HG02870 (cell line): ENCODE data around the gene FRMD8.

ENCODE experiments used
- ATAC-seq: cut with Tn5 transposase; IDR thresholded peaks from one replicate; pipeline ENCODE4 v1.9.1; 2021; ENCODE audit warnings: mild to moderate bottlenecking, moderate library complexity; ENCODE audit not compliant: unreplicated experiment

Gene FRMD8

DNA sequence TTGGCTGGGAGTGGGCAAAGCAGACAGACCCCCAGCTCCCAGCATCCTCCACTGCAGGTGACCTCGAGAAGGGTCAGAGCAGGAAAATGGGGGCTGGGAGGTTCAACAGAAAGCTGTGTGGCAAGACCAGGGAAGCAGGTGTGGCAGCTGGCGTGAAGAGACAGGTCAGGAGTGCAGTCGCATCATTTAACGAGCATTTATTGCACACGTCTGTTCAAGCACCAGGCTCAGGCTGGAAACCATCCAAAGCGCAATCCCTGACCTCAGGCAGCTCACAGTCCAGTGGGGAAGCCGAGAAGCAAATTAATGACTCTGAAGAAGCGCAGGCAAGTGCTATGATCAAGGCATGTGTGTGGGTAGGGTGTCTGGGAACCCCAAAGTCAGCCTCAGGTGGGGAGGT lies 11.4 kb upstream of the FRMD8 start:
- no peak for ATAC-seq

DNA sequence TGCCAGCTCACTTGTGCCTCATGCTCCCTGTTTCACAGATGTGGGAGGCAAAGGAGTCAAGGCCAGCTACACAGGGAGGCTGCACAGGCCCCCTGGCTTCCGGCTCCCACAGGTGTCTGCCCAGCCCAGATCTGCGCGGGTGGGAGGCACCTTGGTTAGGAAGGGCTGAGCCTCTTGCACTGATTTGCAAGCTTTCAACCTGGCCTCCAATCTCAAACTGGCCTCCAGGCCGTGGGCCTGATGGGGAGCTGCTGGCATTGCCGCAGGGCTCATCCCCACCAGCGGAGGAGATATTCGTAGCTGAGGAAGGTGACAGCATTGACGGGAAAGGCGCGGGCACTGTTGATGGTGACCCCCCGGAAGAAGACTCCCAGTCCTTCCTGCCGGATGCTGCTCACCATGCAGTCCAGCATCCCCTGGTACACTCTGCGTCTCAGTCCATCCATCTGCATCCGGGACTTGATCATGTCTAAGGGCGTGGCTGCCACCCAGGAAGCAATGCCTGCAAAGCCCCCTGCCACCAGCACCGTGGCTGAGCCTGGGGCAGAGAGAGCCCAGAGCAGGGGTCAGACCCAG lies 10.2 kb upstream of the FRMD8 start:
- no peak for ATAC-seq

DNA sequence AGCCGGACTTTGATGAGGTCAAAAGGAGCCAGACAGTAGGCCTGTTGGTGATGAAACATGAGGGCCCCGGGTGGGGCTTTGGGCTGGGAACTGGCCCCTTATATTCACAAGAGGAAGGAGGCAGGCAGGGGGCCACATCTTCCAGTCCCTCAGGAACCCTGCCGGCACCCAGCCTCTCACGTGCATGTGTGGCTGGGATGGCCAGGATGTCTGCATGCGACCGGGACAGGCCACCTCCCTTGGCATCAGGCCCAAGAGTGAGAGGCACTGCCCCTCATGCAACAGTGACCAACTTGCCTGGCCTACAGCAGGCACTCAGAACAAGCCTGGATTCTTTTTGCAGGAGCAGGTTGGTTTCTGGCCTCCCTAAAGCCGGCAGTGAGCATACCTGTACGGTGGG lies 9.4 kb upstream of the FRMD8 start:
- ATAC-seq = no peak

DNA sequence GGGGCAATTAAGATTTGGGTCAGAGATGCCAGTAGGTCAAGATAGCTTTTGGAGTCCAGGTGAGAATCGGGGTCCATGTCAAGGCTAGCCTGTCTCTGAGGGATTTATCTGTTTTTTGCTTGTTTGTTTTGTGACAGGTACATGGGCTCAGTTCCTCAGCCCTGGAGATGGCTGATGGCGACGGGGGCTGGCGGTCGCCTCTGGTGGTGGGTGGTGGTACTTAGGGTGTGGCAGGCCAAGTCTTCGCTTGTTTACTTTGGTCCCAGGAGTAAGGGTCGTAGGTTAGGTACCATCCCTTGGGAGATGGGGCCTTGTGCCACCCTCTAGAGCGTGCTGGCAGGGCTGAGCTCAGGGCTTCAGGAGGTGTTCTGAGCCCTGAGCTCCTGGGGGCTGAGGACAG lies 8.7 kb upstream of the FRMD8 start:
- no peak for ATAC-seq

DNA sequence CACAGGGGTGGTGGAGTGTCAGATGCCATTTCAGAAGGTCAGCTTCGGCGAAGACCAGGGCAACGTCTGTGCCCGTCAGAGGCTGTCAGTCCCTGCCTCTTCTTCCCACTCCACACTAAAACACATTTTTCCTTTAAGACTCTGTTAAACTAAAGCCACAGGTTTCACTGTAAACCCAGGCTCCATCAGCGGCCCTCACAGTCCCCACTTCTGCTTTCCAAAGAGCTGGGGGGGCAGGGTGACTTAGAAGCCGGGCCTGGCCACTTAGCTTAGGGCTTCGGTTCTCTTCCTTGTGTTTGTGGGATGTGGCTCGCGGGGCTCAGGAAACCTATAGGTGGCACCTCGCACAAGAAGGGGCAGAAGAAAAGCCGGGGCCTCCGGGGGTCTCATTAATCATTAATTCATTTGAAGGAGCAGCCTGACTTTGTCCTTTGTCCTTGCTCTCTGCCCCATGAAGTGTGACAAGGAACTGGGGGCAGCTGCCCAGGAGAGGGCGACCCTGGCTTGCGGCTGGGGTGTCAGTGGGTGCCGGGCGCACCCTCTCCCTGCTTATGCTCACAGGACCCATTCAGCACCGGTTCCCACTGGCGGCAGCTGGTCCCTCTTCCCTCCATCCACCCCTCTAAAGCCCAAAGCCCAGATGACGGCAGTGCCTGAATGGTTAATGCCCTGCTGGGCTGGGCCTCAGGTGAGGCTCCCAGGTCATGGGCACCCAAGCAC lies 8.1 kb upstream of the FRMD8 start:
- ATAC-seq = no peak

DNA sequence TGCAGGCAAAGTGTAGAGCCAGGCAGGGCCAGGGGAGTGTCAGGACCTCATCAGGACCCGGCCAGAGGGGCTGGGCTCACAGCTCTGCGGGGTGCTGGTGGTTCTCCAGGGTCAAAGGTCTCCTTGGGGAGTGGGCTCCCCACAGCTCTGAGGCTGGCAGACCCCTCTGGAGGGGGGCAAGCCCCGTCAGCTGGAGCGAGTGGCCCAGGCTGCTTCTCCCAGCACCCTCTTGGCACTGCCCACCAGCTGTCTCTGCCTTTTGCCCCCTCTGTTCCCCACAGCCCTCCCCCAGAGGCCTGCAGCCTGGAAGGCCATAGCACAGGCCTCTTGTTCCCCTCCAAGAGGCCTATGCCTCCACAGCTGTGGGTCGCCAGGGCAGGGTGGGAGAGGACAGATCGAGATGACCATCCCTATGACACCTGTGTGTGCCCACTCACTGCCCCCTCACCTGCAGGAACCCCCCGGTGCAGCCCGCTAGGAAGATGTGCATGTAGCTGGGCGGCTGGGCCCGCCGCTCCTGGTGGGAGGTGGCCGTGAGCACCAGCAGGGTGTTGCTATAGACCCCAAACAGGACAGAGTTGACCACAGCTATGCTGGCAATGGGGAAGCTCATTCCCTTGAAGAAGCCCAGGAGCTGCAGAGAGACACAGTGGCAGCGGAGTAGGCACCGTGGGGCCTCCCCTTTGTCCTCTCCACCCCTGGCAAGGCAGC lies 7.4 kb upstream of the FRMD8 start:
- ATAC-seq = no peak

GRCh38 chr11:65379698-65380459 lies 6.6 kb upstream of the FRMD8 start:
- no peak for ATAC-seq

GRCh38 chr11:65380460-65381119 lies 5.8 kb upstream of the FRMD8 start:
- ATAC-seq = no peak

DNA sequence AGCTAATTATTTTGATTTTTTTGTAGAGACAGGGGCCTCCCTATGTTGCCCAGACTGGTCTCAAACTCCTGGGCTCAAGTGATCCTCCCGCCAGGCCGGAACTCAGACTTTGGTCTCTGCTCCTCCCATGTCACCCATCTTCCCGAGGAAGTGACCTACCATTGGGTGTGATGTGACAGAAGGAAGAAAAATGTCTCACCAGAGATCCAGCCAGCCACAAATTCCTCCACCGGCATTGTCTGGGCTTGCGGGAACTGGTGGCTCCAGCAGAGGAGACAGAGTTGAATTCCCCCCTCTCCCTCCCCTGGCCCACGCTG lies 4.8 kb upstream of the FRMD8 start:
- no peak for ATAC-seq

GRCh38 chr11:65382033-65382803 lies 4.2 kb upstream of the FRMD8 start, which contains the start of gene SLC25A45:
TSS of gene SLC25A45 (minus strand) at chr11:65382646. CDS start at chr11:65381951, 695 bp downstream.
- peak; percentile 59 for ATAC-seq

DNA sequence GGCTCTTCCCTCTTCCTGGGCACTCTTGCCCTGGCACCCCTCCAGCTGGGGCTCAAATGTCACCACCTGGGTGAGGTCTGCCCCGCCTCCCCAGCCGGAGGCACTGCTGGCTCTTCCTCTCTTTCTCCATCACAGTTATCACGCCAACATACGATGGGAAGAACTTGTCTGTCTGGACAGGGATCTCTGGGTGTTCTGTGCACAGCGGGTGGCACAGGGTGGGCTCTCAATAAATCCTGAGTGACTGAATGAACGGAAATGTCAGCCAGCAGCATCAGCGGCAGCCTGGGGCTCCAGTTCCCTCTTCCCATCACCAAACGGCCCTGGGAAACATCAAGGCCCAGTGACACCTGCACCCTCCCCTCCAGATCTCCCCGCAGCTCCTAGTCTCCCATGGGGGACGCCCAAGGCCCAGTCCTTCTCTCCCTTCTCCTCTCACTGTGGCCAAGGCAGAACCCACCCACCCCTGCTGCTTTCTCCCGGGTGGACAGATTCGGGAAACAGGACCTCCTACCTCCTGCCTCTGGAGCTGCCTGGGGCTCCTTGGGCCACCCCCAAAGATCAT lies 3.6 kb upstream of the FRMD8 start:
- peak; percentile 6 for ATAC-seq

- no peak for ATAC-seq
These were observed 2.7 kb upstream of the FRMD8 start for GRCh38 chr11:65383778-65384177.

DNA sequence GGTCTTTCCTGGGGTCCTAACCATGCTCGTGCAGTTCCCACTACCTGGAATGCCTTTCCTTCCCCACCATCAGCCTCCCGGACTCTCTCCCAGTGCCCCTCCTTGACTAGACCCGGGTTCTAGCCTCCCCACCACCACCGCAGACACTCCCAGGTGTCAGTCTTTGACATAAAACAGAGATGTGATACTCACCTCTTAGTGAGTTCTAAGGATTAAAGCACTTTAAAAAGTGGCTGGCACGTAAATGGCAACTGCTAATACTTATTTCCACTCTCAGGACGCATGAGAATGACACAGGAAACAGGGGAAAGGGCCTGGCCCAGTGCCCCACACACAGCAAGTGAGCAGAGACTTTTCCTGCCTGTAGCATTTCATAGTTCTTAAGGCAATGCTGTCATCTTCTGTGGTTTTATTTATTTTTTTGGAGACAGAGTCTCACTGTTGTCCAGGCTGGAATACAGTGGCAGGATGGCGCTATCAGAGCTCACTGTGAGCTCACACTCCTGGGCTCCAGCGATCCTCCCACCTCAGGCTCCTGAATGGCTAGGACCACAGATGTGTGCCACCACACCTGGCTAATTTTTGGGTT lies 2.0 kb upstream of the FRMD8 start:
- ATAC-seq = no peak

GRCh38 chr11:65388731-65389130 lies 2.3 kb downstream of the FRMD8 start:
- no peak for ATAC-seq

DNA sequence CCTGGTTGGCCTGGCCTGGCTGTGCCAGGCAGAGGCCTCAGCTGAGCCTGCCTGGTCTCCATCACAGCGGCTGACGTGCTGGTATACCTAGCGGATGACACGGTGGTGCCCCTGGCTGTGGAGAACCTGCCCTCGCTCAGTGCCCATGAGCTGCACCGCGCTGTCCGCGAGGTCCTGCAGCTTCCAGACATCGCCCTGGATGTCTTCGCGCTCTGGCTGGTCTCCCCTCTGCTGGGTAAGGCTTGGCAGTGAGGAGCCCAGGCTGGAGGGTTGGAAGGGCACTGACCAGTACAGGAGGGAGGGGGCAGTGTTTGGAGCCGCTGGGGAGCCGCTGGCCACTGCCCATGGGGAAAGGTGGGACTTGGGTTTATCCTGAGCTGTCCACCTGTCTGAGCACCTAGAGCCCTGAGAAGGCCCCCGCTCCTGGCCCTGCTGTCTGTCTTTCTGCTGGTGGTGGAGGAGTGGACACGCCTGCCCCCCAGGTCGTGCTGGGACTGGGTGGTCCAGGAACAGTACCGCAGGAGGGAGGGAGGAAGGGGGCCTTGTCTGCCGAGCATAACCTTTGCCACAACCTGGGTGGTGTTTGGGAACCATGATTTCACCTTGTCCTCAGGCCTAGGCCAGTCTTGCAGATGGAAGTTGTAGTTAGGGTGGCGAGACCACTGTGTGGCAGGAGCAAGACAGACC lies 3.0 kb downstream of the FRMD8 start:
- ATAC-seq = no peak

- ATAC-seq = no peak
These were observed 3.9 kb downstream of the FRMD8 start for GRCh38 chr11:65390099-65390941.

GRCh38 chr11:65390996-65391395 lies 4.6 kb downstream of the FRMD8 start:
- ATAC-seq = no peak

DNA sequence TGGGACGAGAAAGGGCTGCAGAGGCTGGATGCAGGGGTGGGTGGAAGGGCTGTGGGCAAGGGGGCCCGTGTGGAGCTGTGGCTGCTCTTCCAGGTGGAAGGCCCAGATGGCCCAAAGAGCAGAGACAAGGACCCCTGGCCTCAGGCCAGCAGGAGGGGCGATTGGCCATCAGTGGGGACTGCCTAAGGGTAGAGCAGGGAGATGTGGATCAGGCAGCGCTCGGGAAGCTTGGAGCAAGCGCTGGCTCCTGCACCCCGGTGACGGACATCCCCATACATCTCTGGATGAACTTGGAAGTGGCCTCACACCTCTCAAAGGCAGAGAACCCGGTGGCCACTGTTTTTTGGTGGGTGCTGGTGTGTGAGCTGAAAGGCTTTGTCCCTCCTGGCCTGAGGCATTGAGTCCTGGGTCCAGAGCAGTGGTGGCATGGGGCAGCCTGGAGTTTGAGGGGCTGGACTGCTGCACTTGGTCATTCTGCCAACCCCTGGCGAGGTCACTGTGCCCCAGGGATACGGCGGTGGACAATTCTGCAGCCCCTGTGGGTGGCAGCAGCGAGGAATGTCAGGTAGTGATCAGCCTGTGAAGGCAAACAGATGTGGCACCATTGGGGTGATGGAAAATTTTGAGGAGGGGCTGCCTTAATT lies 5.9 kb downstream of the FRMD8 start:
- ATAC-seq = no peak
